NCI-H1048 (cell line): ENCODE data around the gene LPP.
"Not testable (repeated sequence)": the region's sequence is repeated elsewhere in the genome, so short reads cannot be mapped to it uniquely, and the experiment has no call there.

ENCODE experiments used
- DNase-seq: peaks from one replicate; lab custom pipeline; 2025; lab: John Stamatoyannopoulos, UW

Gene LPP

GRCh38 chr3:188683032-188683521 is 529.1 kb downstream of the LPP start:
- DNase-seq: no peak

GRCh38 chr3:188684276-188684675 is 530.3 kb downstream of the LPP start:
- no peak for DNase-seq

- no peak for DNase-seq
These were observed 531.8 kb downstream of the LPP start for GRCh38 chr3:188685789-188686188.

GRCh38 chr3:188686324-188686723 is 532.4 kb downstream of the LPP start:
- DNase-seq: no peak

- DNase-seq: no peak
These were observed 533.4 kb downstream of the LPP start for GRCh38 chr3:188687389-188687788.

GRCh38 chr3:188689101-188689574 is 535.2 kb downstream of the LPP start:
- DNase-seq: no peak

GRCh38 chr3:188690064-188690463 is 536.1 kb downstream of the LPP start:
- no peak for DNase-seq

- no peak for DNase-seq
These were observed 537.0 kb downstream of the LPP start for GRCh38 chr3:188691004-188691403.

- no peak for DNase-seq
These were observed 537.7 kb downstream of the LPP start for GRCh38 chr3:188691665-188692064.

GRCh38 chr3:188692700-188693099 is 538.7 kb downstream of the LPP start:
- no peak for DNase-seq

- no peak for DNase-seq
These were observed 539.5 kb downstream of the LPP start for GRCh38 chr3:188693435-188693834.

GRCh38 chr3:188695241-188695640 is 541.3 kb downstream of the LPP start:
- DNase-seq: no peak

GRCh38 chr3:188697127-188697526 is 543.2 kb downstream of the LPP start:
- peak; percentile 32 for DNase-seq

- no peak for DNase-seq
These were observed 544.5 kb downstream of the LPP start for GRCh38 chr3:188698436-188698835.

GRCh38 chr3:188700501-188700900 is 546.5 kb downstream of the LPP start:
- no peak for DNase-seq

GRCh38 chr3:188700918-188701317 is 547.0 kb downstream of the LPP start:
- DNase-seq: no peak

GRCh38 chr3:188701485-188701969 is 547.6 kb downstream of the LPP start:
- DNase-seq: no peak

- not testable (repeated sequence) for DNase-seq
These were observed 548.1 kb downstream of the LPP start for GRCh38 chr3:188702028-188702427.

GRCh38 chr3:188706176-188706575 is 552.2 kb downstream of the LPP start:
- no peak for DNase-seq

- DNase-seq: no peak
These were observed 552.6 kb downstream of the LPP start for GRCh38 chr3:188706599-188706998.

GRCh38 chr3:188707381-188708288 is 553.7 kb downstream of the LPP start:
- DNase-seq: no peak

GRCh38 chr3:188711881-188712247 is 557.9 kb downstream of the LPP start:
- no peak for DNase-seq

GRCh38 chr3:188712248-188712924 is 558.4 kb downstream of the LPP start:
- DNase-seq: no peak
